Activated CD8-positive, alpha-beta memory T cell treated with anti-CD3 and anti-CD28 coated beads, Interleukin-2, amount 50 U/mL, for 24 hours (primary cell): ENCODE measurements around the gene STAC.
"Not testable (repeated sequence)": the region's sequence is repeated elsewhere in the genome, so short reads cannot be mapped to it uniquely, and the experiment has no call there.

Source experiments
- DNase-seq: peaks from one replicate; pipeline ENCODE4 v3.0.0-alpha.2; 2020; ENCODE audit errors: extremely low read depth

Gene STAC

DNA sequence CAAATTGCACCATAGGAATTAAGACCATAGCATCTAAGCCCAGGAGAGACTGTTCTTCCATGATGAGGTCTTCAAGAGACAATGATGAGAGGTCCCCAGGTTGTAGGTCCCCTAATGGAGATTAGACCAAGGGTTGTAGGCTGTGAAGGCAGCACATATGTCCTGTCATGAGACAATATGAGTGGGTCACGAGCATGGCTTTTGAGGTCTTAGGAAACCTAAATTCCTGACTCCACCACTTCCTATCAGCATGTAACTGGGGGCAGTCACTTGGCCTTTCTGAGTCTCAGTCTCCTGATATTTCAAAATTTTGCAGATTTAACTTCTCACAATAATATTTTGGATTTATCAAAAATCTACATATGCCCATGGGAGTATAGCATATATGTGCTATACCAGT is 31.3 kb downstream of the STAC start:
- DNase-seq = no peak

DNA sequence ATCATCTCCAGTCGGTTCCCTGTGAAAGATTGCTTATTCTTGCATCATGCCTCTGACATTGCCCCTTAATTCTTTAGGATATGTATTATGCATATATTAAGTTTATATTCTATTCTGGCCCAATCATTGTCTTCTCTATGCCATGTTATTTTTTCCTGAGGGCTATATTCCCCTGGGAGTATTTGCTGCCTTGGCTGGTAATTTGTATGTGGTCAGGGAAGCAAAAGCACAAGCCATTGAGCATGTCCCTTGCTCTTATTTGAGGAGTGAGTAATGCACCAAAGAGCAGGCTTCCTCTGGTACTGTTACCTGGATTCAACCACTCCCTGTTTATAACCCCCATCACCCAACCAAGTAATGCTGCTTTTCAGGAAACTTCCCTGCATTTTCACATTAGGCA is 36.3 kb downstream of the STAC start:
- DNase-seq = no peak

DNA sequence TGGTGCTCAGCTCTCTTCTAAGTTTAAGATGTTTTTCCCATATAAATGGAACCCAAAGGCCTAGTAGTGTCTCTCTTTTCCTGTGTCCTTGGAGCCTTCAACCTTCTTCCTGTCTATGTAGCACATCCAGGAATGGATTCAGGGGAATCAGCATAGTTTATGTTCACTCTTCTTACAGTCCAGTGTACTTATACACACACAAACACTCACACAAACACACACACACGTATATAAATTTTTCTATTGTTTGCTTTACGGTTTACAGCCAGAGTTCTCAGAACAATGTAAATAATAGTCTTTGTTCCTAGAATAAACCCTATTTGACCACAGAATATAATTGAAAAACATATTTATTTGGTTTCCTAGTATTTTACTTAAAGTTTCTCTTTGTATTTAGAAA is 36.9 kb downstream of the STAC start:
- no peak for DNase-seq

DNA sequence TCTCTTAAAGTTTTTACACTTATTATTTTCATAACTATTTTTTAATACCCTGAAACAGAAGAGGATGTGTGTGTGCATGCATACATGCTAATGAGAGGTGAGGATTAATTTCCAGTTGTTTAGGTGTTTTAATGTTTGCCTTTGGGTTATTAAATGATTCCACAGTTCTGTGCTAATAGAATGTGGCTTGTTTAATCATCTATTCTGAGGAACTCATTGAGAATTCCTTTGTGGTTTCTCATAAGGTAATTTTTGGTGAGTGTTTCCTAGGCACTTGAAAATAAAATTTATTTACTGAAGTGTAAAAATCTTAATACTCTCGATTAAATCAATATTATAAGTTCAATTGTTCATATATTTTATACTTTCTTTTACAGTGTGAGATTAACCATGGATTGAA is 38.0 kb downstream of the STAC start:
- no peak for DNase-seq

DNA sequence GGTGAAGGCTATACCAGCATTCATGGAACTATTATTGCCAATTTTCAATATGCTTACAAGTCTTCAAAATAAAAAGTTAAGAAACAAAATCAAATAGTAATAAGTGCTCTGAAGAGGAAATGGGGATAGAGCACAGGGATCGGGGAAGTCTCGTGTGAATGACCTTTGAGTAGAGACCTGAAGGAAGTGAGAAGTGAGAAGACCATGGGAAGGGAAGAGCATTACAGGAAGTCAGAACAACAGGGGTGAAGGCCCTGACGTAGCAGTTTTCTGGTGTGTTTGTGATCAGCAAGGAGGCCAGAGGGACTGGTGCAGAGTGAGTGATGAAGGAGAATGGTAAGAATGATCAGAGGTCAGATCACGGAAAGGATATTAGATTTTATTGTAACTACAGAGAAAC is 48.1 kb downstream of the STAC start:
- DNase-seq = no peak

DNA sequence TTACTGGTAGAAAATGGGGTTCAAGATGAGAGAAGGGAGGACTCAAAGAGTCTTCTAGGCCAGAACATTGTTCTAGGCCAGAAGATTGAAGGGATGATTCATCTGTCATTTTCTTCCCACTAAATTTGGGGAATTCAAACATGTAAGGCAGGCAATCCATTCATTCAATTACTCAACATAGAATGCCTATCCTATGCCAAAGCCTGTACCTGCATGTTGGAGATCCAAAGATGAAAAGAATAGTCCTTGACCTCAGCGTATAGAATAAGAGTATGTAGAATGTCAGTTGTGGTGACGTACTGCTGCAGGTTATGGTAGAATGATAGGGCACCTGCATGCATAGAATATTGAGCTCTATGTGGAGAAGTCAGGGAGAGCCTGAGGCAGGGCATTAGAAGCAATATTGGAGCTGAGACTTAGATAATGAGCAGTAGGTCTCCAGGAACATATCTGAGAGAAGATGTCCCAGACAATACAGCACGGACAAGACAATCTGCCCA is 49.7 kb downstream of the STAC start:
- DNase-seq = no peak

DNA sequence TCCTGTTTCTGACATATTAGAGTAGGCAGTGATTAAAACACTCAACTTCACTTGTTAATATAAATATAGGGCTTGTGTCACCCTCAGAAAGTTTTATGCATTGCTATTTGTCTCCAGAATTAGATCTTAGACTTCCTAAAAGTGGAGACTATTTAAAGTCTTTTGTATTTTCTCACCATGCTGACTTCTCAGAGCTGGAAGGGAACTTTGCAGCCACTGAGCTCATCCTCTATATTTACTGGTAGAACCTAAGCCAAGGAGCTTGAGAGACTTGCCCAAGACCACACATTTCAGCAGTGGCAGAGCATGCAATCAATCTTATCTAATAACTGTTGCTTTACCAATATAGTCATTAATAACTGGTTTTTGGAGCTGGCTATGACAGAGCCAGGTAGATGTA is 53.2 kb downstream of the STAC start:
- no peak for DNase-seq

DNA sequence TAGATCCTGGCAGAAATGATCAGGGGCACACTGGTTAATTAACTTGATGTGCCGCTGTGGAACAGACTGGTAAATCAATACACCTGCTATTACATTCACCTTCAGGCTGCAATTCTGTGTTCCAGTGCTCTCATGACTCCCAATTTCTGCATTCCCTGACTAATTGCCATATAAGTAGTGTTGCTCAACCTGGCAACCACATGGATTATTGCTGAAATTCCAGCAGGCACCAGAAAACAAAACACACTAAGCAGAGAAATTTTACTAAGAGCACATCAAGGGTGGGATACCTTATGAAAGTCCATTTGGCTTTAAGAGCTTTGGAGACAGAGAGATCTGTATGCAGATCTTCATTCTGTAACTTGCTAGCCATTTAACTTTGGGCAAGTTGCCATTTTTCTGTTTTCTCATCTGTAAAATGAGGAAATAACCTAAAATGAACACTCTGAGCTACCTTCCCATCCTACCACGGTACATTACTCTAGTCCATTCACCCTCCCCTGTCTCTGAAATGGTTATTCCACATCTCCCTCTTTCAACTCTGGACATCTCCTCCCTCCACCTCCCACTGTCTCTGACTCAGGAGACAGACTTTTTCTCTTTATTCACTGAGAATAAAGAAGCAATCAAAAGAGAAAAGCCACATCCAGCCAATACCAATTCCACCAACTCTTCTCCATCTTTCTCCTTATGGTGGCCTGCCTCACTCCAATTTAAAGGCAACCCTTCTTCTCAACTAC is 54.6 kb downstream of the STAC start:
- no peak for DNase-seq

DNA sequence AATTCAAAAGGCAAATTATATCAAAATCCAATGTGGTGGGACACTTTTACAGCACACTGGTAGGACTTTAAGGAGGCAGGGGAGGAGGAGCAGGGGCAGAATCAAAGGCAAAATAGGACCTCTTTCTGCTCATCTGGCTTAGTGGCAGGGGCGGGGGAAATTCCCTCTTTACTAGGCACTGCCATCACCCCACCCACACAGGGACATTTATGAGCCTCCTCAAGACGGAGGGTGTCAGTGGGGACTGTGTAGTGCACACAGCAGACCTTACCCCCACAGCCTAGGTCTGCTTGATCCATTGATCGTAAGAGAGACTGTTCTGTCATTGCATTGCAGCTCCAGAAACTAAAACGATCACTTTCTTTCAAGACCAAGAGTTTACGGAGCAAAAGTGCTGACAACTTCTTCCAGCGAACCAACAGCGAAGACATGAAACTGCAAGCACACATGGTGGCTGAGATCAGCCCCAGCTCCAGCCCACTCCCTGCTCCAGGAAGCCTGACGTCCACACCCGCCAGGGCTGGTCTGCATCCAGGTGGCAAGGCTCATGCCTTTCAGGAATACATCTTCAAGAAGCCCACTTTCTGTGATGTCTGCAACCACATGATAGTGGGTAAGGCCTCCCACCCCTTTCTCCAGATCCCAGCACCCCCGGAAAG is 62.9 kb downstream of the STAC start:
- DNase-seq = no peak

DNA sequence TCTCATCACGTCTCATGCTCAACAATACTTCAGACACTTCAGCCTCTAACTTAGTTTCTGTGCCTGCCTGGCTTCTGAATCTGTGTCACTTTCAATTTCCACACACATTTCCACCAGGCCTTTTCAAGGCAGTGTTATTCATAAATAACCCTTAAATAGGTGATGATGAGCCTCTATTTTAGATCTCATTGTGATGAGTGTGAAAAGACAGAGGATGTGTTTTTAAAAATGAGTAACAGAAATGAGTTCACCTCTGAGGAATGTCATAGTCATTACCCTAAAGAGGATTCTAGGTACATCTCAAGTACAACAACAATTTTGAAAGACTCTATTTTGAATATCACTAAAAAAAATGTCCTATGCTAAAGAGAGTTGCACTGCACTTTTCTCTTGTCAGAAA is 64.6 kb downstream of the STAC start:
- no peak for DNase-seq

DNA sequence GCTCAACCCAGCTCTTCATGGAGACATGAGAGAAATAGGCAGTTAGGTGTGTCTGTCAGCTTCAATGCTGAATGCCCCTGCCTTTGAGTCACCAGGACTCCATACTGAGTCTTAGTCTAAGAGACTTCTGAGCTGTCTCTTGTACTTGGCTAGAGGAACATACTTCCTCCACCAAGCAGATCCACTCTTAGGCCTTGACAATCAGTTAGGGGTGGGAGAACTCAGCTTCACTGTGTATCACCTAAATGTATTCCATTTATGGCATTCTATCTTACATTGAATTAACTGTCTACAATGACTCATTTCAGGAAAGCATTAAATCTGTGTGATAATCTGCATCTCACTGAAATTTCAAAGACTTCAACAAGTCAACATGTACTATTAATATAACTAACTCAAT is 66.0 kb downstream of the STAC start:
- no peak for DNase-seq

DNA sequence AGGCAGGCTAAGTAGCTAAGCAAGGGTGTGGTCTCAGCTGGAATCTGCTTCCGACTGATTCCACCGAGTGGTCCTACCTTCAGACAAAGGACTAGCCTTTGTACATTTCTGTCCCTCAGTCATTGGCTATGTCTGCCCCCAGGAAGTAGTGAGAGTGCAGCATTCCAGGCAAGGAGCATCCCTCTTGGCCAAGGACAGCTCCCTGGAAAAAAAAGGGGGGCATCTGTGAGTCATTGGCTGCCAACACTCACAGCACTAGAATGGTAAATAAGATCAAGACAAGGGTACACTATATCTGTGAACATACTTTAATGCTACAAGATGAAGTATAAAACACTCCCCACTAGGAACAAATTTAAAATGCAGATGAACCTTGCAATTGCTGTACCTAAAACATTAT is 66.8 kb downstream of the STAC start:
- no peak for DNase-seq

DNA sequence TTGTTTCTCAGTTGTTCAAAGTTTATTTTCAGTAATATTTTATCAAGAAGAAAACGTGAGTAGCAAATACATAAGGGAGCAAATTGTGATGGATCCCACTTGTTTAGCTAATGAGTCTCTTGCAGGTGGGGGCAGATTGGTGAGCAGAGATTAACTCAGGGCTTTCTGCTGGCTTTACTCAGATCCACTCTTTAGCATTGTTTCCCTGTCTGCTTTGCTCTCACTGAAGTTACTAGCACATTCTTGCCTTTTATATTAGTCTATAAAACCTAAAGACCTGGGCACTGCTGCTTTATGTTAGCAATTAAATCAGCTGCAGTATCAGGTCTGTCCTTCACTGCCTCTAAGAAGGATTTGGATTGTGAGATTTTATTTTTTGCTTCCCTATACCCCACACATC is 71.5 kb downstream of the STAC start:
- no peak for DNase-seq

DNA sequence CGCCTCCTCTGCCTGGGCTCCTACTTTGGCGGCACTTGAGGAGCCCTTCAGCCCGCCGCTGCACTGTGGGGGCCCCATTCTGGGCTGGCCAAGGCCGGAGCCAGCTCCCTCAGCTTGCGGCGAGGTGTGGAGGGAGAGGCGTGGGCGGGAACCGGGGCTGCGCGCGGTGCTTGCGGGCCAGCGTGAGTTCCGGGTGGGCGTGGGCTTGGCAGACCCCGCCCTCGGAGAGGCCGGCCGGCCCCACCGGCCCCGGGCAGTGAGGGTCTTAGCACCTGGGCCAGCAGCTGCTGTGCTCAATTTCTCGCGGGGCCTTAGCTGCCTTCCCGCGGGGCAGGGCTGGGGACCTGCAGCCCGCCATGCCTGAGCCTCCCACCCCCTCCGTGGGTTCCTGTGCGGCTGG is 72.9 kb downstream of the STAC start:
- not testable (repeated sequence) for DNase-seq

DNA sequence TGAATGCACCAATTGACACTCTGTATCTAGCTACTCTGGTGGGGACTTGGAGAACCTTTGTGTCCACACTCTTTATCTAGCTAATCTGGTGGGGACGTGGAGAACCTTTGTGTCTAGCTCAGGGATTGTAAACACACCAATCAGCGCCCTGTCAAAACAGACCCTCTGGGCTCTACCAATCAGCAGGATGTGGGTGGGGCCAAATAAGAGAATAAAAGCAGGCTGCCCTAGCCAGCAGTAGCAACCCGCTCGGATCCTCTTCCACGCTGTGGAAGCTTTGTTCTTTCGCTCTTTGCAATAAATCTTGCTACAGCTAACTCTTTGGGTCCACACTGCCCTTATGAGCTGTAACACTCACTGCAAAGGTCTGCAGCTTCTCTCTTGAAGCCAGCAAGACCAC is 73.6 kb downstream of the STAC start:
- DNase-seq = not testable (repeated sequence)

DNA sequence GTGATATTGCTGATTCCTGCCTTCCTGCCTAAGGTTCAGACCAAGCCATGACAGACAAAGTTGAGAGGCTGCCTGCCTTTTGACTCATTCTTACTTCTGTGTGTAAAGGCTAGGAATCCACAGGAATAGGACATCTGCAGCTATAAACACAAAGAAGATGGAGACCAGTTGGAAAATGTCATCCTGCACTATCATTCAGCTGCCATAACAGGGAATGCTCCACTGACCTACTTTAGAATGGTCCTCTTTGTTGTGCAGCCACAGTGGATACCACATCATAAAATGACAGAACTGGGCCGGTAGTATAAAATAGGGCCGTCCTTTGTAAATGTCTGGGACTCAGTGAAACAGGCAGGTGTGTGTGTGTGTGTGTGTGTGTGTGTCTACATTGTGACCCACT is 75.1 kb downstream of the STAC start:
- no peak for DNase-seq

DNA sequence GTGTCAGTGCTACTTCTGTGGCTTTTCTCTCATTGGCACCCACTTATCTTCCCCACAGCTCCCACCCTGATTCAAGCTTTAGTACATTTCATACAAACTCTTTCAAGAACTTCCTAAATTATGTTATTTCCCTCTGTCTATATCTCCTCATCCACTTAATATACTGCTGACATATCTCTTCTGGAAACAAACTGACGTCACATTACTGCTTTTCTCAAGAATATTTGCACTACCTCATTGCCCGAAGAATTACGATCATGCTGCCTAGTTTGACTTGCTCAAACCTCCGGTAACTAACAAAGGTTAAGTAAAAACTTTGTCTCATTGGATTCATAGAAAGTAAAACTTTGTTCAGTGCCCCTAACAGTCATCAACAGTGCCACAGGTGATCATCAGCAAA is 76.5 kb downstream of the STAC start:
- no peak for DNase-seq

DNA sequence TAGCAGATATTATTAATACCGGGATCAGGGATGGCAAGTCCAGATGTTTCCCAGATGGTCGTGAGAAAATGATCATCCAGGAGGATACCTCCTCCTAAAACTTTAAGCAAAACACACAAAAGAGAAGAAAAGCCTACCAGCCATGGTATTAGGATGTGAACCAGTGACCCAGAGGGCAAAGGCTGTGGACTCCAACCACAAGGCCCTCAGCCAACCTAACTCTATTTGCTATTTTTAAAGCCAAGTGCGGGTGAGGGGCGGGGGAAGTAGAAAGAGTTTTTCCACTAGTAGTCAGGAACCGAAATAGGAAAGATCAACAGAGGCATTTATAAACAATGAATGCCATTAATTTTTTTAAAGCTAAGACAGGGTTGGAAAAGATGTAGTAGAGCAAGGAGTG is 77.4 kb downstream of the STAC start:
- no peak for DNase-seq

DNA sequence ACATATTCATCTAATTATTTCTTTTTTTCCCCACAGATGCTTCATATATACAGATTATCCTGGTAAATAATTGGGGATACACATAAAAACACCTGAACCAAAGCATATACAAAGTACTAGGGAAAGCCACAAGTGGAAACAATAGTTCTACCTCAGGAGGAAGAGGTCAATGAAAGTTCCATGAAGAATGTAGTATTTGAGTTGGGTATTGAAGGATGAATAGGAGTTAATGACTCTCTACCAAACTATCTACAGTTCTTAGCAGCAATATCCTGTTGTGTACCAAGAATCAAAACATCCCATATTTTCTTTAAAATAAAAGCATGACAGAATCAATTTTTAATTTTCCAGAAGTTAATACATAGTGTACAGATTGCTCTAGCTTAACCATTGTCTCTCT is 78.9 kb downstream of the STAC start:
- DNase-seq = no peak

DNA sequence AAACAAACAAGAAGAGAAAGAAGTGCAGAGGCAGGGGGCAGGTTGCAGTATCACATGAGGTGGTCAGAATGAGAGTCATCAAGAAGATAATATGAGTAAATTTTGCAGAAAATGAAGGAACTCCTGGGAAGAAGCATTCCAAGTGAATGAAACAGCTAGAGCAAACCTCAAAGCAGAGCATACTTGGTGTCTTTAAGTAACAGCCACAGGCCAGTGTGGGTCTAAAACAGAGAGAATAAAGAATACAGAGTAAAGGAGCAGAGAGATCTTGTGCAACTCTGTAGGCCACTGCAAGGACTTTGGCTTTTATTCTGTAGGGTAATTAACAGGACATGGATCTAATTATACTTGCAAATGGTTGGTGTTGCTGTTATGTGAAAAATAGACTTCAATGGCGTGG is 81.3 kb downstream of the STAC start:
- DNase-seq = no peak

DNA sequence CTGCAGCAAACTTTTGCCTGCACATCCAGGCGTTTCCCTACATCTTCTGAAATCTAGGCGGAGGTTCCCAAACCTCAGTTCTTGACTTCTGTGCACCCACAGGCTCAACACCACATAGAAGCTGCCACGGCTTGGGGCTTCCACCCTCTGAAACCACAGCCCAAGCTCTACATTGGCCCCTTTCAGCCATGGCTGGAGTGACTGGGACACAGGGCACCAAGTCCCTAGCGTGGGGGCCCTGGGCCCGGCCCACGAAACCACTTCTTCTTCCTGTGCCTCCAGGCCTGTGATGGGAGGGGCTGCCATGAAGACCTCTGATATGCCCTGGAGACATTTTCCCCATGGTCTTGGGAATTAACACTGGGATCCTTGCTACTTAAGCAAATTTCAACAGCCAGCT is 91.7 kb downstream of the STAC start:
- not testable (repeated sequence) for DNase-seq

DNA sequence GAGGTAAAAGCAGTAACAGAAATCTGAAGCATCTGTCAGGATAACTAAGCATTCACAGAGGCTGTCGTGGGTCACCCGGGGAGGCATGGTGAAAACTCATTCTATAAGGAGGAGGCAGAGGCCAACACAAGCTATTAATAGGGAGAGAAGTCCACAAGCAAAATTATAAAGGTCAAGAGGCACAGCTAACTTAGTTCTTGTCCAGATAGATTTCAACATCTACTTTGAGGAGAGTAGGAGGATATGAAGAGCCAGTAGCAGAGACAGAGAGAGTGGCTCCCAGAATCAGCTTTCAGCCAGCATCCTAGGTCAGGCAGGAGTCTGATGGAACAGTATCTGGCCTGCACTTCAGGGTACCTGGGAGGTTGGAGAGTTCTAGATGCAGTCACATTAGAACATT is 95.3 kb downstream of the STAC start:
- DNase-seq = no peak

DNA sequence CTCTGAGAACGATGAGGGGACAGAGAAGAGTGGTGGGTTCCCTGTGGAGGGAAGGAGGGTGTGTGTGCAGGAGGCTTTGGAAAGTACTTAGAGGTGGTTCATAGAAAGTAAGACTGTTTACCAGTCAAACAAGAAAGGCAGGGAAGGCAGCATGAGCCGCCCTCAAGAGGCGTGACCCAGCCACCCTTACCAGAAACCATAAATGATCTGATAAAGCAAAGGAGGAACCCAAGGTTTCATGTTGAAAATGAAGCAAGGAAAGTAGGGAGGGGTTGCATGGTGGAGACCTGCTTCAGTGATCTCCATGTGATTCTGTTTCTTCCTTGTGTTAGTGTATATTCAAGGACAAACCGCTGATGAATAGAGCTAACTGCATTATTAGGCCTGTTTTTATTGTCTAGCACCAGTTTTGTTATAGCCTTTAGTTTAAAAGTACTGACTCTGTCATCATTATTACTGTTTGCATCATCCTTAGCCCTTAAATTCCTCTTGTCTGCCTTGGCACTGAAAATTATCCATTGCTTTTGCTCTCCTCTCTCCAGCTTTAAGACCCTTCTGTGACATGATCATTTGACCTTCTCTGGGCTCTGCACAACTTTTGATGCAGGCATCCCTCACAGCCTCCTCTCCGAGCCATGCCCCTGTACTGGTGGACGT is 96.1 kb downstream of the STAC start:
- DNase-seq = no peak
